ENCODE measurements around the gene SERTM2. TPM values are rescaled to one million over a fixed set of nuclear protein-coding genes. Genes with fewer than 3 reads are reported as not detected.

SERTM2 gene
- total RNA-seq, 1 donor from 2014 or later, result not detected

DNA sequence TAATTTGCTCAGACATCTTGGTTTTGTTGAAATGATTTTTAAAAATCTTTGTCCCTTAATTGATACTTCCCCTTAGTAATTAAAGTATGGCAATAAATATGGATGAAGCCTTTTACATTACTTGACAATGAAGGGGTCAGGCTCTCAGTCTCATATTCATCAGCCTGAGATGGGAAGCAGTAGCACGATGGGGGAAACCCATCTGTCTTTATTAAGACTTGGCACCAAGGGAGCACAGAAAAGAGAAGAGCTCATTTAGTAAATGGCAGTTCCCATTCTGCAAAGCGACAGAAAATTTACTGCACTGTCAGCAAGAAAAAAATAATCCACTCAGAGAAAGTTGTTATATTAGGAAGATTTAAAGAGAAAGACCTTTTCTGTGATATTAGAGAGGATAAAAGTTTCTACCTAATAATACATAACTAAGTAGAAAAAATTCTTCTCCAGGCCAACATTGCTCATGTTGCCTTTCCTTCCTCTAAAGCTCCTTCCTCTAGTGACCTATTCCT is 7.9 kb upstream of the SERTM2 start:
- Mint-ChIP-seq H3K4me3 (ENCODE audit: unreplicated experiment) (no peak overlapping the region), H3K36me3 (ENCODE audit: low read depth) (no peaks in the 10 kb centered on the region), H3K27ac (ENCODE audit: unreplicated experiment) (no peak overlapping the region), H3K9me3 (ENCODE audit: low read depth) (no peaks in the 10 kb centered on the region), H3K4me1 (ENCODE audit: low read depth) (no peaks in the 10 kb centered on the region), H3K27me3 (ENCODE audit: low read depth) (peaks cover 4% of the 10 kb centered on the region)
- no peak for DNase-seq (ENCODE audit: low spot score)
- TF ChIP-seq, protein P1, sequence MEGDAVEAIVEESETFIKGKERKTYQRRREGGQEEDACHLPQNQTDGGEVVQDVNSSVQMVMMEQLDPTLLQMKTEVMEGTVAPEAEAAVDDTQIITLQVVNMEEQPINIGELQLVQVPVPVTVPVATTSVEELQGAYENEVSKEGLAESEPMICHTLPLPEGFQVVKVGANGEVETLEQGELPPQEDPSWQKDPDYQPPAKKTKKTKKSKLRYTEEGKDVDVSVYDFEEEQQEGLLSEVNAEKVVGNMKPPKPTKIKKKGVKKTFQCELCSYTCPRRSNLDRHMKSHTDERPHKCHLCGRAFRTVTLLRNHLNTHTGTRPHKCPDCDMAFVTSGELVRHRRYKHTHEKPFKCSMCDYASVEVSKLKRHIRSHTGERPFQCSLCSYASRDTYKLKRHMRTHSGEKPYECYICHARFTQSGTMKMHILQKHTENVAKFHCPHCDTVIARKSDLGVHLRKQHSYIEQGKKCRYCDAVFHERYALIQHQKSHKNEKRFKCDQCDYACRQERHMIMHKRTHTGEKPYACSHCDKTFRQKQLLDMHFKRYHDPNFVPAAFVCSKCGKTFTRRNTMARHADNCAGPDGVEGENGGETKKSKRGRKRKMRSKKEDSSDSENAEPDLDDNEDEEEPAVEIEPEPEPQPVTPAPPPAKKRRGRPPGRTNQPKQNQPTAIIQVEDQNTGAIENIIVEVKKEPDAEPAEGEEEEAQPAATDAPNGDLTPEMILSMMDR (IDR thresholded peaks at IDR 0.05), result no peak

DNA sequence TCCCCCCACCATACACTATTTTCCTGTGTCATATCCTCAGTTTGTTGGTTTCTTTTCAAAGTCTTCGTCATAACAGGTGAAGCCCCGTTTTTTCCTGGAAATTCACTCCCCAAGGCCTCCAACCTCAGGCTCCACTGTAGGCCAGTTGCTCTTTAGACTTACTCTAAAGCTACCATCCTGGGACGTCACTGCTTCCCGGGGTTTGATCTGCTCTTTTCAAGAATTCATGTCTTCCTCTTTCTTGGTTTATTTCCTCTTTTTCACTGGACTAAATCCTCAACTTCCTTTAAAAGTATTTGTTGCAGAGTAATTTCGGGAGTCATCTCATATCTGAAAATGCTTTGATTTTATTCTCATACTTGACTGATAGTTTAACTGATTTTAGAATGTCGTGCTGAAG is 6.5 kb upstream of the SERTM2 start:
- Mint-ChIP-seq H3K4me1 (ENCODE audit: low read depth) (no peaks in the 10 kb centered on the region), H3K4me3 (ENCODE audit: unreplicated experiment) (no peak overlapping the region), H3K27me3 (ENCODE audit: low read depth) (peaks cover 4% of the 10 kb centered on the region), H3K27ac (ENCODE audit: unreplicated experiment) (no peak overlapping the region), H3K9me3 (ENCODE audit: low read depth) (no peaks in the 10 kb centered on the region), H3K36me3 (ENCODE audit: low read depth) (no peaks in the 10 kb centered on the region)
- TF ChIP-seq, protein P1 (IDR thresholded peaks at IDR 0.05), result no peak
- DNase-seq (ENCODE audit: low spot score), result no peak

DNA sequence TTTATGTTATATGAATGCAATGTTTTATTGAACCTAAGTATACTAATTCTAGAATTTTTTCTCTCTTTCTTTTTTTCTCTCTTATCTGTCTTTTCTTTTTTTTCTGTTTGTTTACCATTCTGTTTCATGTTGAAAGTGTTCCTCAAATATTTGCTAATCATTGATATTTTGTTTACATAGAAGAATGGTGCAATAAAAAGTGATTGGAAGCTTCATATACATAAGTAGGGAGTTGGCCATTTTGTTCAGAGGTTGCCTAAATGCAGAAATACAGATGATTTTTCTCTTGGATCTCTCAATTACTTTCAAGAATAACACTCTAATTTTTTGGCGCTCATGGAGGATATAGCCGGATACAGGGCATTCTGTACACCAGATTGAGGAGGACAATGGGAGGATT is 5.7 kb upstream of the SERTM2 start:
- Mint-ChIP-seq H3K27ac (ENCODE audit: unreplicated experiment) (no peak overlapping the region), H3K9me3 (ENCODE audit: low read depth) (no peaks in the 10 kb centered on the region), H3K4me3 (ENCODE audit: unreplicated experiment) (no peak overlapping the region), H3K36me3 (ENCODE audit: low read depth) (no peaks in the 10 kb centered on the region), H3K4me1 (ENCODE audit: low read depth) (no peaks in the 10 kb centered on the region), H3K27me3 (ENCODE audit: low read depth) (peaks cover 4% of the 10 kb centered on the region)
- TF ChIP-seq, protein P1 (IDR thresholded peaks at IDR 0.05), result no peak
- DNase-seq (ENCODE audit: low spot score), result no peak

- peaks cover 4% of the 10 kb centered on the region for H3K27me3 Mint-ChIP-seq (ENCODE audit: low read depth)
- H3K27ac Mint-ChIP-seq (ENCODE audit: unreplicated experiment), result no peak overlapping the region
- H3K4me3 Mint-ChIP-seq (ENCODE audit: unreplicated experiment), result no peak overlapping the region
- no peaks in the 10 kb centered on the region for H3K4me1 Mint-ChIP-seq (ENCODE audit: low read depth)
- no peak for DNase-seq (ENCODE audit: low spot score)
- H3K36me3 Mint-ChIP-seq (ENCODE audit: low read depth), result no peaks in the 10 kb centered on the region
- no peaks in the 10 kb centered on the region for H3K9me3 Mint-ChIP-seq (ENCODE audit: low read depth)
- TF ChIP-seq, protein P1 (IDR thresholded peaks at IDR 0.05), result no peak
Observed at GRCh38 chrX:111506826-111507225, 4.6 kb upstream of the SERTM2 start.

GRCh38 chrX:111507933-111508332 is 3.5 kb upstream of the SERTM2 start:
- H3K36me3 Mint-ChIP-seq (ENCODE audit: low read depth), result no peaks in the 10 kb centered on the region
- no peaks in the 10 kb centered on the region for H3K4me1 Mint-ChIP-seq (ENCODE audit: low read depth)
- H3K4me3 Mint-ChIP-seq (ENCODE audit: unreplicated experiment), result no peak overlapping the region
- no peak overlapping the region for H3K27ac Mint-ChIP-seq (ENCODE audit: unreplicated experiment)
- TF ChIP-seq, protein P1 (IDR thresholded peaks at IDR 0.05), result no peak
- no peak for DNase-seq (ENCODE audit: low spot score)
- peaks cover 2% of the 10 kb centered on the region for H3K27me3 Mint-ChIP-seq (ENCODE audit: low read depth)
- H3K9me3 Mint-ChIP-seq (ENCODE audit: low read depth), result no peaks in the 10 kb centered on the region

Data from chondrocyte (in vitro differentiated cells).